Fibroblast of lung (primary cell): ENCODE measurements around the gene PCDHB4.

ENCODE experiments used
- EZH2 ChIP-seq: IDR thresholded peaks from 2 replicates; pipeline ENCODE4 v1.5.1; 2012; ENCODE audit warnings: low read length, control low read depth, mild to moderate bottlenecking; ENCODE audit errors: missing control alignments
- TF ChIP-seq, protein P1 (sequence below), 2 donors: IDR thresholded peaks in 1 of 2; conservative IDR thresholded peaks in 1 of 2; 1 replicate in 1 of 2; 2 replicates in 1 of 2; pipeline ENCODE4 v1.5.1; 2011 to 2012; ENCODE audit warnings: low read length in 2 of 2, control low read depth in 1 of 2, inconsistent platforms in 1 of 2, low read depth in 1 of 2, mild to moderate bottlenecking in 1 of 2

DNA sequence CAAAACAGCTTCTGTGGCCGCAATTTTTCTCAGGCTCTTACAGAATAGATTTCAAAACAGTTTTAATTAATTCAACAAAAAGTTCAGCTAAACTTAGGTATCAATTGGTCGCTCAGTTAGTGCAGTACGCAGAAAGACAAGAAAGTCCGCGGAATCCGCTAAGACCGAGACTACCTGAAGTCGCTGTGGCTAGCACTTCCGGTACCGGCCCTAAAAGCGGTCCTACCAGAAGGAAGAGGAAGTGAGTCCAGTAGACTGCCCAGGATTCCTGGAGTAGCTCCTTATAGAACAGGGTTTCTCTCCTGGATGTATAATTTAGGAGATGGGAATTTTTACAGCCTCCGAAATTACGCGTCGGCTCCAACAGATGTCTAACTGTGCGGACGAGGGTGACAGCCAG, 43.8 kb upstream of the PCDHB4 start:
- TF ChIP-seq, protein P1, sequence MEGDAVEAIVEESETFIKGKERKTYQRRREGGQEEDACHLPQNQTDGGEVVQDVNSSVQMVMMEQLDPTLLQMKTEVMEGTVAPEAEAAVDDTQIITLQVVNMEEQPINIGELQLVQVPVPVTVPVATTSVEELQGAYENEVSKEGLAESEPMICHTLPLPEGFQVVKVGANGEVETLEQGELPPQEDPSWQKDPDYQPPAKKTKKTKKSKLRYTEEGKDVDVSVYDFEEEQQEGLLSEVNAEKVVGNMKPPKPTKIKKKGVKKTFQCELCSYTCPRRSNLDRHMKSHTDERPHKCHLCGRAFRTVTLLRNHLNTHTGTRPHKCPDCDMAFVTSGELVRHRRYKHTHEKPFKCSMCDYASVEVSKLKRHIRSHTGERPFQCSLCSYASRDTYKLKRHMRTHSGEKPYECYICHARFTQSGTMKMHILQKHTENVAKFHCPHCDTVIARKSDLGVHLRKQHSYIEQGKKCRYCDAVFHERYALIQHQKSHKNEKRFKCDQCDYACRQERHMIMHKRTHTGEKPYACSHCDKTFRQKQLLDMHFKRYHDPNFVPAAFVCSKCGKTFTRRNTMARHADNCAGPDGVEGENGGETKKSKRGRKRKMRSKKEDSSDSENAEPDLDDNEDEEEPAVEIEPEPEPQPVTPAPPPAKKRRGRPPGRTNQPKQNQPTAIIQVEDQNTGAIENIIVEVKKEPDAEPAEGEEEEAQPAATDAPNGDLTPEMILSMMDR (conservative IDR thresholded peaks at IDR 0.05 in 1 of 2, IDR thresholded peaks at IDR 0.05 in 1 of 2; ENCODE audit: low read depth in 1 of 2, low read length in 2 of 2) = no peak
- no peak for TF ChIP-seq EZH2
